SH-SY5Y (cell line): ENCODE measurements around the gene ESR2.

Experiments
- GATA2 ChIP-seq: IDR thresholded peaks from 2 replicates; pipeline ENCODE4 v1.6.1; 2011; ENCODE audit warnings: mild to moderate bottlenecking, low read depth, low read length
- GATA3 ChIP-seq: IDR thresholded peaks from 2 replicates; pipeline ENCODE4 v1.6.1; 2011; ENCODE audit warnings: low read depth, mild to moderate bottlenecking, low read length, moderate library complexity

GRCh38 chr14:64060648-64061096, 233.5 kb downstream of the ESR2 start:
- TF ChIP-seq GATA2 (no peak), GATA3 (no peak)
